Hepatocyte (in vitro differentiated cells): Measurements from ENCODE around the gene CEBPZOS.

Source experiments
- EZH2phosphoT487 ChIP-seq: fragments of 200-600 bp; sonication (generic); IDR thresholded peaks from one replicate; pipeline ENCODE4 v1.6.1; 2018; ENCODE audit warnings: antibody characterized with exemption, mild to moderate bottlenecking, low read depth, moderate library complexity; ENCODE audit not compliant: unreplicated experiment, severe bottlenecking
- TF ChIP-seq, protein P1 (sequence below): fragments of 200-600 bp; sonication (generic); IDR thresholded peaks from 2 replicates; pipeline ENCODE4 v1.5.1; 2016; ENCODE audit warnings: antibody characterized with exemption, mild to moderate bottlenecking; ENCODE audit not compliant: poor library complexity

DNA sequence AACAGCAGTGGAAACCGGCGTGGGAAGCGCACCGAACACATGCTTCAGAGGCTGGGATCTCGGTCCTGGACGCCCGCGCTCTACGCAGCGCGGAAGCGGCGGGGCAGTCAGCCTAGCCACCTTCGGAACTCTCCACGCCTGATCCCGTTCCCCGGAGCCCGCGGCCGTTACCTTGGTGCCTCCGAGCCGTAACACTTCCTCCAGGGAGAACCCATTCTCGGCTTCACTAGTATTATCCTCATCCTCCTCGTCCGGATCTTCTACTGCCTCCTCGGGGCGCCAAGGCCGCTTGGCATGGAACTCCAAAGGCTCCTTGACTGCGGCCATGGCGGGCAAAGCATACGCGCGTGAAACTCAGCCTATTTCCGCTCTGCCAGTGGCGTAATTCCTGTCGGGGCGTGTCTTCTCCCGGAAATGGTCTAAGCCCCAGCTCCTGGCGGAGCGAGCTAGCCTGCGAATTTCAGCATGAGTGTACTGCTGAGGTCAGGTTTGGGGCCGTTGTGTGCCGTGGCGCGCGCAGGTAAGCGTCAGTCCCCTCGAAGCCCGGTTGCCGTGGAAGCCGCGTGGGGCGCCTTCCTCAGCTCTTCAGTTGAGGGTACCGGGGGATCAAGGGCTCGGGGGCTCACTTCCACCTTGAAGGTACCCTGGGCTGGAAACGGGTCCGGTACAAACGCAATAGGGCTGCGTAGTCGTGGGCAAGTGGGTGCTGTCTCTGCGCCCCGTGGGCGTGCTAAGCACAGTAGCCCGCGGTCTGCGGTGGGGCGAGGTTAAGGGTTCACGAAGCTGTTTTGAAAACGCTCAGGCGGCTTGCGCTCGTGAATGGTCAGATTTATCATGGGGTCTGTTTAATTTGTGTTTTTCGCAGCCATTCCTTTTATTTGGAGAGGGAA lies 35.2 kb downstream of the CEBPZOS start, which contains the start of the genes CEBPZ and NDUFAF7:
- TF ChIP-seq, protein P1, sequence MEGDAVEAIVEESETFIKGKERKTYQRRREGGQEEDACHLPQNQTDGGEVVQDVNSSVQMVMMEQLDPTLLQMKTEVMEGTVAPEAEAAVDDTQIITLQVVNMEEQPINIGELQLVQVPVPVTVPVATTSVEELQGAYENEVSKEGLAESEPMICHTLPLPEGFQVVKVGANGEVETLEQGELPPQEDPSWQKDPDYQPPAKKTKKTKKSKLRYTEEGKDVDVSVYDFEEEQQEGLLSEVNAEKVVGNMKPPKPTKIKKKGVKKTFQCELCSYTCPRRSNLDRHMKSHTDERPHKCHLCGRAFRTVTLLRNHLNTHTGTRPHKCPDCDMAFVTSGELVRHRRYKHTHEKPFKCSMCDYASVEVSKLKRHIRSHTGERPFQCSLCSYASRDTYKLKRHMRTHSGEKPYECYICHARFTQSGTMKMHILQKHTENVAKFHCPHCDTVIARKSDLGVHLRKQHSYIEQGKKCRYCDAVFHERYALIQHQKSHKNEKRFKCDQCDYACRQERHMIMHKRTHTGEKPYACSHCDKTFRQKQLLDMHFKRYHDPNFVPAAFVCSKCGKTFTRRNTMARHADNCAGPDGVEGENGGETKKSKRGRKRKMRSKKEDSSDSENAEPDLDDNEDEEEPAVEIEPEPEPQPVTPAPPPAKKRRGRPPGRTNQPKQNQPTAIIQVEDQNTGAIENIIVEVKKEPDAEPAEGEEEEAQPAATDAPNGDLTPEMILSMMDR, result no peak
- no peak for TF ChIP-seq EZH2phosphoT487
